DOHH2 (cell line): Measurements from ENCODE around the gene KHDC4.

ENCODE experiments used
- H3F3A ChIP-seq: fragments of 200-600 bp; sonication (generic), shearing (Covaris generic); 2 replicates; pipeline ENCODE4 v1.6.0; 2016; ENCODE audit warnings: antibody characterized with exemption, mild to moderate bottlenecking; ENCODE audit not compliant: control insufficient read depth, insufficient read depth
- H3K27ac ChIP-seq: fragments of 200-600 bp; sonication (generic); 2 replicates; pipeline ENCODE4 v1.5.1; 2014; ENCODE audit warnings: low read depth, mild to moderate bottlenecking, low read length, moderate library complexity
- H3K27me3 ChIP-seq: fragments of 200-600 bp; sonication (generic); 2 replicates; pipeline ENCODE4 v1.6.1; 2014; ENCODE audit warnings: mild to moderate bottlenecking, low read length, mixed read lengths; ENCODE audit not compliant: control insufficient read depth
- H3K36me3 ChIP-seq: fragments of 200-600 bp; sonication (generic); 2 replicates; pipeline ENCODE4 v1.6.1; 2014; ENCODE audit warnings: mild to moderate bottlenecking, low read length, moderate library complexity, mixed read lengths; ENCODE audit not compliant: control insufficient read depth
- H3K4me1 ChIP-seq: fragments of 200-600 bp; sonication (generic); 2 replicates; pipeline ENCODE4 v1.6.1; 2014; ENCODE audit warnings: mild to moderate bottlenecking, low read length, mixed read lengths; ENCODE audit not compliant: control insufficient read depth
- H3K4me2 ChIP-seq: fragments of 200-600 bp; sonication (generic); 2 replicates; pipeline ENCODE4 v1.6.0; 2014; ENCODE audit warnings: mild to moderate bottlenecking, low read length, moderate library complexity
- H3K4me3 ChIP-seq: fragments of 200-600 bp; sonication (generic); 2 replicates; pipeline ENCODE4 v1.5.1; 2014; ENCODE audit warnings: mild to moderate bottlenecking, low read length, mixed read lengths
- H3K79me2 ChIP-seq: fragments of 200-600 bp; sonication (generic); 2 replicates; pipeline ENCODE4 v1.6.1; 2014; ENCODE audit warnings: mild to moderate bottlenecking, low read length, mixed read lengths; ENCODE audit not compliant: control insufficient read depth
- H3K9me2 ChIP-seq: fragments of 200-600 bp; sonication (generic); replicated peaks from 2 replicates; pipeline ENCODE4 v1.6.1; 2014; ENCODE audit warnings: mild to moderate bottlenecking, low read length, mixed read lengths; ENCODE audit not compliant: control insufficient read depth
- H3K9me3 ChIP-seq: fragments of 200-600 bp; sonication (generic); 2 replicates; pipeline ENCODE4 v1.6.1; 2014; ENCODE audit warnings: antibody characterized with exemption, low read length, mixed read lengths; ENCODE audit not compliant: control insufficient read depth, insufficient read depth
- H4K20me1 ChIP-seq: fragments of 200-600 bp; sonication (generic); 2 replicates; pipeline ENCODE4 v1.6.0; 2014; ENCODE audit warnings: low read depth, mild to moderate bottlenecking, antibody characterized with exemption, low read length, moderate library complexity; ENCODE audit not compliant: control insufficient read depth, insufficient read depth
- CTCF ChIP-seq: fragments of 200-600 bp; sonication (generic); IDR thresholded peaks from one replicate; pipeline ENCODE4 v1.5.1; 2014; ENCODE audit warnings: antibody characterized with exemption, mild to moderate bottlenecking, low read depth, low read length; ENCODE audit not compliant: poor library complexity, severe bottlenecking
- EZH2phosphoT487 ChIP-seq: fragments of 200-600 bp; sonication (generic); IDR thresholded peaks from 2 replicates; pipeline ENCODE4 v1.6.1; 2017; ENCODE audit warnings: borderline replicate concordance, mild to moderate bottlenecking, antibody characterized with exemption, low read length, moderate library complexity, mixed read lengths

Gene KHDC4

GRCh38 chr1:155925506-155925905 is 8.7 kb downstream of the KHDC4 start:
- peaks cover 4% of the 10 kb centered on the region; the same call in 1 of the 2 replicates for H3K4me1 ChIP-seq
- no peak overlapping the region for H3K4me3 ChIP-seq
- TF ChIP-seq EZH2phosphoT487, result no peak
- TF ChIP-seq CTCF, result no peak
- H3K27me3 ChIP-seq, result no peaks in the 10 kb centered on the region
- H3K9me3 ChIP-seq, result no peaks in the 10 kb centered on the region
- H3K36me3 ChIP-seq, result peaks cover 96% of the 10 kb centered on the region
- peaks cover 3% of the 10 kb centered on the region; the same call in 1 of the 2 replicates for H4K20me1 ChIP-seq
- H3F3A ChIP-seq, result peaks cover 10% of the 10 kb centered on the region
- H3K4me2 ChIP-seq, result no peak overlapping the region
- H3K9me2 ChIP-seq, result no peaks in the 10 kb centered on the region
- H3K27ac ChIP-seq, result no peak overlapping the region
- peaks cover 61% of the 10 kb centered on the region for H3K79me2 ChIP-seq

- H3K79me2 ChIP-seq, result peaks cover 33% of the 10 kb centered on the region
- peaks cover 94% of the 10 kb centered on the region for H3K36me3 ChIP-seq
- no peaks in the 10 kb centered on the region for H3K9me2 ChIP-seq
- no peak overlapping the region for H3K4me2 ChIP-seq
- H3K4me1 ChIP-seq, result no peaks in the 10 kb centered on the region
- no peaks in the 10 kb centered on the region for H4K20me1 ChIP-seq
- no peak overlapping the region for H3K4me3 ChIP-seq
- TF ChIP-seq EZH2phosphoT487, result no peak
- no peak for TF ChIP-seq CTCF
- no peaks in the 10 kb centered on the region for H3K27me3 ChIP-seq
- no peaks in the 10 kb centered on the region for H3K9me3 ChIP-seq
- no peak overlapping the region for H3K27ac ChIP-seq
- peaks cover 35% of the 10 kb centered on the region for H3F3A ChIP-seq
These were observed 13.5 kb downstream of the KHDC4 start for GRCh38 chr1:155920717-155921116.

DNA sequence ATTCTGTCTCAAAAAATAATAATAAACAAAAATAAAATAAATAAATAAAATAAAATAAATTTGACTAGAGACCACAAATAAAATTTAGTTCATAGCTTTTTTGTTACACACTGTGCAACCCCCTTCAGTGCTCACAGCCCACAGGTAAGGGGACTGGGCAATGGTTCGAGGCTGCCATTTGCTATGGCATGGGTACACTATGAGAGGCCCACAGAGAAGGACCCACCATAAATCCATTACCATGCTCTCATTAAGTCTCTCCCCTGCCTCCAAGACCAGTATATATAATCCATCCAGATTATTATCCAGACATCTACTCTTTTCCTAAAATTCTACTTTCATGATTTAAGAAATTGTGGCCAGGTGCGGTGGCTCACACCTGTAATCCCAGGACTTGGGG is 14.4 kb downstream of the KHDC4 start:
- peaks cover 39% of the 10 kb centered on the region for H3F3A ChIP-seq
- H3K36me3 ChIP-seq, result peaks cover 92% of the 10 kb centered on the region
- TF ChIP-seq EZH2phosphoT487 (no peak), CTCF (no peak)
- H3K9me2 ChIP-seq, result no peaks in the 10 kb centered on the region
- no peak overlapping the region for H3K27ac ChIP-seq
- no peaks in the 10 kb centered on the region for H3K4me1 ChIP-seq
- peaks cover 28% of the 10 kb centered on the region for H3K79me2 ChIP-seq
- no peaks in the 10 kb centered on the region for H3K9me3 ChIP-seq
- H3K4me3 ChIP-seq, result no peak overlapping the region
- no peaks in the 10 kb centered on the region for H3K27me3 ChIP-seq
- no peak overlapping the region for H3K4me2 ChIP-seq
- H4K20me1 ChIP-seq, result no peaks in the 10 kb centered on the region
